Astrocyte (in vitro differentiated cells and primary cell): ENCODE data around the gene PDCL2. TPM values are rescaled to one million over a fixed set of nuclear protein-coding genes. Genes with fewer than 3 reads are reported as not detected.

Source experiments
- DNase-seq: peaks from one replicate; pipeline ENCODE4 v3.0.0-alpha.2; 2010; ENCODE audit warnings: low read depth
- FAIRE-seq: peaks from 2 replicates; lab custom pipeline; 2011; peaks lifted over from hg19 to GRCh38; lab: Jason Lieb, UNC
- H2AFZ ChIP-seq: 2 replicates; pipeline ENCODE4 v1.6.0; 2012; ENCODE audit warnings: low read depth, low read length, inconsistent platforms
- H3K27ac ChIP-seq: 2 replicates; pipeline ENCODE4 v1.5.1; 2011; ENCODE audit warnings: low read depth, low read length, inconsistent platforms
- H3K27me3 ChIP-seq: 2 replicates; pipeline ENCODE4 v1.6.0; 2011; ENCODE audit warnings: low read length, inconsistent platforms; ENCODE audit not compliant: insufficient read depth
- H3K36me3 ChIP-seq: 2 replicates; pipeline ENCODE4 v1.5.1; 2011; ENCODE audit warnings: low read length, inconsistent platforms; ENCODE audit not compliant: insufficient read depth
- H3K4me1 ChIP-seq: 2 replicates; pipeline ENCODE4 v1.5.1; 2011; ENCODE audit warnings: low read length, inconsistent platforms; ENCODE audit not compliant: insufficient read depth
- H3K4me2 ChIP-seq: 2 replicates; pipeline ENCODE4 v1.6.0; 2012; ENCODE audit warnings: low read length, inconsistent platforms
- H3K4me3 ChIP-seq: 2 replicates; pipeline ENCODE4 v1.5.1; 2011; ENCODE audit warnings: low read depth, mild to moderate bottlenecking, low read length, inconsistent platforms; ENCODE audit not compliant: insufficient read depth
- H3K79me2 ChIP-seq: 2 replicates; pipeline ENCODE4 v1.6.0; 2012; ENCODE audit warnings: mild to moderate bottlenecking, low read length, inconsistent platforms; ENCODE audit not compliant: insufficient read depth
- H3K9ac ChIP-seq: 2 replicates; pipeline ENCODE4 v1.6.0; 2012; ENCODE audit warnings: mild to moderate bottlenecking, low read length, inconsistent platforms
- H3K9me3 ChIP-seq: 2 replicates; pipeline ENCODE4 v1.5.1; 2012; ENCODE audit warnings: low read depth, mild to moderate bottlenecking, low read length, inconsistent platforms; ENCODE audit not compliant: insufficient read depth
- H4K20me1 ChIP-seq: 2 replicates; pipeline ENCODE4 v1.6.0; 2012; ENCODE audit warnings: low read length, inconsistent platforms; ENCODE audit not compliant: insufficient read depth
- H3K27ac Mint-ChIP-seq: one replicate; pipeline ENCODE4 v1.8.0; 2021; ENCODE audit warnings: mild to moderate bottlenecking, mixed read lengths; ENCODE audit not compliant: unreplicated experiment
- H3K27me3 Mint-ChIP-seq: one replicate; pipeline ENCODE4 v1.8.0; 2021; ENCODE audit warnings: low read depth, mixed read lengths; ENCODE audit not compliant: unreplicated experiment
- H3K36me3 Mint-ChIP-seq: one replicate; pipeline ENCODE4 v1.8.0; 2021; ENCODE audit warnings: low read depth, mixed read lengths; ENCODE audit not compliant: unreplicated experiment
- H3K4me1 Mint-ChIP-seq: one replicate; pipeline ENCODE4 v1.8.0; 2021; ENCODE audit warnings: low read depth, mixed read lengths; ENCODE audit not compliant: unreplicated experiment
- H3K4me3 Mint-ChIP-seq: one replicate; pipeline ENCODE4 v1.8.0; 2021; ENCODE audit warnings: mild to moderate bottlenecking, moderate library complexity, mixed read lengths; ENCODE audit not compliant: unreplicated experiment
- H3K9me3 Mint-ChIP-seq: one replicate; pipeline ENCODE4 v1.8.0; 2021; ENCODE audit warnings: mild to moderate bottlenecking, mixed read lengths; ENCODE audit not compliant: unreplicated experiment
- EZH2 ChIP-seq: IDR thresholded peaks from 2 replicates; pipeline ENCODE4 v1.6.1; 2012; ENCODE audit warnings: mild to moderate bottlenecking, low read length, inconsistent platforms; ENCODE audit not compliant: insufficient read depth
- total RNA-seq: library from RNA; stranded (reverse); gene quantifications from 2 replicates; pipeline ENCODE4 v1.2.1, GENCODE V29; 2021
- TF ChIP-seq, protein P1 (sequence below): IDR thresholded peaks from 2 replicates; pipeline ENCODE4 v1.5.1; 2011; ENCODE audit warnings: low read depth, mild to moderate bottlenecking, inconsistent platforms, low read length, moderate library complexity; ENCODE audit not compliant: insufficient read depth

The PDCL2 gene
- total RNA-seq, 1 donor from 2014 or later, result not detected

DNA sequence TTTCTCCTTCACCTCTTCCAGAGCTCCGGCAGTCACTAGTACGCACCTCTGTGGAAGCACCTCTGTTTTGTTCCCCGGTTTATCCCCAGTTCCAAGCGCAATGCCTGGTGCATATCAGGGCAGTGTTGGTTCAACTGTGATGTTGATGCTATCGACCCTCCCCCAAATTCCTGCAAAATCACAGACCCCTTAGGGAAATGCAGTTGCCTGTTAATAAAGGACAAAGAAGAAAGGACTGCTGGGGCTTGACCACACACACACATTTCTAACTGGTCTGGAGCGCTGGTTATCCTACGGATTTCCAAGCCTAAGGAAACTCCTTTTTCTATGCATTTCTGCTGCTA is 44.6 kb upstream of the PDCL2 start:
- no peak overlapping the region for H3K27ac Mint-ChIP-seq
- FAIRE-seq, result no peak

DNA sequence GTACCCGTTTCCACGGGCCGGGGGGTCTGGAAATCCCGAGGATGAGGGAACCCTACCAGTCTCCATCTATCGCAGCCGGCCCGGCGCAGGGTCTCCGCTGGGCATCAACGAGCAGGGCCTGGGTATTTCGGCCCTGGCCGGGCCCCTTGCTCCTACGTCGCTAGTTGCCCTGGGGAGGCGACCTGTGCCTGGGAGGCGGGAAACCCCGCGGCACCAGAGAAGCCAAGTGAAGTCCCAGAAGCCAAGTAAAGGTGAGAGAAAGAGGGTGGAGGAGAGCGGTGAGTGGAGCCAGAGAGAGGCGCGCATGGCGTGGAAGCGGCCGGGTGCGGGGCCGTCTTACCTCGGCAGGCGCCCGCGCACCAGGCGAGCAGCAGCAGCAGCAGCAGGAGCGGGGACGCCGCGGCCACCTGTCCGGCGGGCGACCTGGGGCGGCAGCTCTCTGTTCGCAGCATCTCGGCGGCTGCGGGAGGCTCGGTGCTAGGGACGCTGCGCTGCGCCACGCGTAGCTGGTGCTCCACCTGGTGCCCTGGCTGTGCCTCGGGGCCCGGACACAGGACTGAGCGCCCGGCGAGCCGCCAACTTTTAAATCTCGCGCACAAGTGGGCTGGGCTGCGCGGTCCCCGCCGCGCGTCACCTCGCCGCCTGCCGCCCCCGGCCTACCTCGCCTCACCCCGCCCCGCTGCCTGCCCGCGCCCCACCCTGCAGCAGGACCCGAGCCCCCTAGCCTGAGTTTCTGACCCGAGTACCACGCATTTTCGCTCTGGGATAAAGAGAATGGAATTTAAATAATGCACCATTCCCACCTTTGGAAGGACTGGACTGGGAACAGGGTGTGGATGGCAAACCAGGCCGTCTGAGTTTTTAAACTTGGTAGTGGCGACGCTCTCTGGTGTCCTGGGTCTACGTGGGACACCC is 44.0 kb upstream of the PDCL2 start, which contains the start of gene NMU:
Gene NMU, minus strand, starts transcription at position 558 of the 915 bp plus-strand sequence. Its CDS starts 106 bp downstream, at position 452.
- peaks cover 5% of the 10 kb centered on the region for H3K4me1 Mint-ChIP-seq
- peak within 1 kb of the TSS; percentile 83 for H3K4me2 ChIP-seq
- FAIRE-seq (no peak), DNase-seq (no peak)
- H3K9ac ChIP-seq, result peak within 1 kb of the TSS; percentile 20
- H3K9me3 ChIP-seq, result no peaks in the 10 kb centered on the region
- H3K9me3 Mint-ChIP-seq, result peaks cover 4% of the 10 kb centered on the region
- peak within 1 kb of the TSS; percentile 75 for H2AFZ ChIP-seq
- no peaks in the 10 kb centered on the region for H3K79me2 ChIP-seq
- peak within 1 kb of the TSS; percentile 53 for H3K4me3 ChIP-seq
- H3K4me3 Mint-ChIP-seq, result peak within 1 kb of the TSS; percentile 84
- peak; percentile 80 for TF ChIP-seq EZH2
- TF ChIP-seq, protein P1, sequence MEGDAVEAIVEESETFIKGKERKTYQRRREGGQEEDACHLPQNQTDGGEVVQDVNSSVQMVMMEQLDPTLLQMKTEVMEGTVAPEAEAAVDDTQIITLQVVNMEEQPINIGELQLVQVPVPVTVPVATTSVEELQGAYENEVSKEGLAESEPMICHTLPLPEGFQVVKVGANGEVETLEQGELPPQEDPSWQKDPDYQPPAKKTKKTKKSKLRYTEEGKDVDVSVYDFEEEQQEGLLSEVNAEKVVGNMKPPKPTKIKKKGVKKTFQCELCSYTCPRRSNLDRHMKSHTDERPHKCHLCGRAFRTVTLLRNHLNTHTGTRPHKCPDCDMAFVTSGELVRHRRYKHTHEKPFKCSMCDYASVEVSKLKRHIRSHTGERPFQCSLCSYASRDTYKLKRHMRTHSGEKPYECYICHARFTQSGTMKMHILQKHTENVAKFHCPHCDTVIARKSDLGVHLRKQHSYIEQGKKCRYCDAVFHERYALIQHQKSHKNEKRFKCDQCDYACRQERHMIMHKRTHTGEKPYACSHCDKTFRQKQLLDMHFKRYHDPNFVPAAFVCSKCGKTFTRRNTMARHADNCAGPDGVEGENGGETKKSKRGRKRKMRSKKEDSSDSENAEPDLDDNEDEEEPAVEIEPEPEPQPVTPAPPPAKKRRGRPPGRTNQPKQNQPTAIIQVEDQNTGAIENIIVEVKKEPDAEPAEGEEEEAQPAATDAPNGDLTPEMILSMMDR, result no peak
- H3K36me3 Mint-ChIP-seq, result no peaks in the 10 kb centered on the region
- H3K27me3 ChIP-seq, result peaks cover 10% of the 10 kb centered on the region
- H3K4me1 ChIP-seq, result peaks cover 9% of the 10 kb centered on the region
- peaks cover 36% of the 10 kb centered on the region for H3K27me3 Mint-ChIP-seq
- no peak within 1 kb of the TSS for H3K27ac ChIP-seq
- H3K36me3 ChIP-seq, result no peaks in the 10 kb centered on the region
- no peak within 1 kb of the TSS for H3K27ac Mint-ChIP-seq
- no peaks in the 10 kb centered on the region for H4K20me1 ChIP-seq

More for the DNA sequence above, 44.6 kb upstream of the PDCL2 start:
- peak overlapping the region; percentile 83 for H3K4me2 ChIP-seq
- TF ChIP-seq, protein P1, result no peak
- no peak for TF ChIP-seq EZH2
- H4K20me1 ChIP-seq, result no peaks in the 10 kb centered on the region
- peaks cover 36% of the 10 kb centered on the region for H3K27me3 Mint-ChIP-seq
- peak overlapping the region; percentile 75 for H2AFZ ChIP-seq
- H3K9me3 Mint-ChIP-seq, result peaks cover 2% of the 10 kb centered on the region
- no peaks in the 10 kb centered on the region for H3K9me3 ChIP-seq
- H3K36me3 ChIP-seq, result no peaks in the 10 kb centered on the region
- H3K36me3 Mint-ChIP-seq, result no peaks in the 10 kb centered on the region
- H3K4me1 ChIP-seq, result peaks cover 9% of the 10 kb centered on the region
- no peaks in the 10 kb centered on the region for H3K79me2 ChIP-seq
- H3K4me3 Mint-ChIP-seq, result peak overlapping the region; percentile 84
- no peak overlapping the region for H3K27ac ChIP-seq
- H3K27me3 ChIP-seq, result peaks cover 10% of the 10 kb centered on the region
- H3K4me3 ChIP-seq, result peak overlapping the region; percentile 53
- DNase-seq, result no peak
- H3K9ac ChIP-seq, result peak overlapping the region; percentile 20
- peaks cover 5% of the 10 kb centered on the region for H3K4me1 Mint-ChIP-seq

DNA sequence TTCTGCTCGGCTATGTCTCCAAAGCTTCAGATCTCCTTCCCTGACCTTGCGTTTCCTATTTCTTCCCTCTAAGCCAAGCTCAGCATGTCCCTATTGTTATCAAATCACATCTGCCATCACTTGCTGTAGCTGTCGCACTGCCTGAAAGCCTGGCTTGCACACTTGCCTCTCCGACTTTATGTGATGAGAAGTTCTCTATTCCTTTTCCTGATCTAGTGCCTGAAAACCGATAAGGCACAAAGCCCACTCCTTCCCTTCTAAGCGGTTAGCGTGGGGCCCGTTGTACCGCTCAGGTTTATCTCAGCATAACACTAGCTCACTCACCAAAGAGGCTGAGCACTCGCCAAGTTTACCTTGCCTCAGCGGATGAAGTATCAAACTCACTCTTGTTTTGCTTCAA is 43.2 kb upstream of the PDCL2 start:
- H3K27me3 Mint-ChIP-seq, result peaks cover 32% of the 10 kb centered on the region
- DNase-seq (no peak), FAIRE-seq (no peak)
- H3K79me2 ChIP-seq, result no peaks in the 10 kb centered on the region
- H3K9ac ChIP-seq, result no peak overlapping the region
- H3K9me3 Mint-ChIP-seq, result peaks cover 4% of the 10 kb centered on the region
- TF ChIP-seq EZH2, result no peak
- TF ChIP-seq, protein P1, result no peak
- H3K4me1 Mint-ChIP-seq, result peaks cover 5% of the 10 kb centered on the region
- no peak overlapping the region for H3K27ac Mint-ChIP-seq
- no peaks in the 10 kb centered on the region for H4K20me1 ChIP-seq
- H3K4me3 Mint-ChIP-seq, result peak overlapping the region; percentile 82
- no peaks in the 10 kb centered on the region for H3K36me3 ChIP-seq
- peak overlapping the region; percentile 83 for H3K4me2 ChIP-seq
- peaks cover 10% of the 10 kb centered on the region for H3K27me3 ChIP-seq
- H3K4me1 ChIP-seq, result peaks cover 9% of the 10 kb centered on the region
- H3K27ac ChIP-seq, result no peak overlapping the region
- peak overlapping the region; percentile 57 for H2AFZ ChIP-seq
- no peaks in the 10 kb centered on the region for H3K36me3 Mint-ChIP-seq
- H3K4me3 ChIP-seq, result peak overlapping the region; percentile 53
- H3K9me3 ChIP-seq, result no peaks in the 10 kb centered on the region
